ENCODE data around the gene UMOD. TPM values are rescaled to one million over a fixed set of nuclear protein-coding genes. Genes with fewer than 3 reads are reported as not detected.

UMOD gene
- total and polyA plus RNA-seq, 7 donors, result not detected

GRCh38 chr16:20291208-20292206 lies 61.0 kb downstream of the UMOD start:
- no peak for DNase-seq
- Histone ChIP-seq H3K9me3 (no peaks in the 10 kb centered on the region), H3K4me3 (no peak overlapping the region), H3K27me3 (peaks cover 0 to 16% (median 0%) of the 10 kb centered on the region in 3 donors), H3K27ac (no peak overlapping the region), H3K36me3 (no peaks in the 10 kb centered on the region), H3K4me1 (no peaks in the 10 kb centered on the region)
- 45 to 61% methylated on average over 16 of the region's 16 CpGs for WGBS, 2 donors
- no peak for TF ChIP-seq EP300 (IDR thresholded peaks at IDR 0.05)
- TF ChIP-seq POLR2A (IDR thresholded peaks at IDR 0.05), result no peak
- no peak for TF ChIP-seq CTCF (IDR thresholded peaks at IDR 0.05)
- TF ChIP-seq POLR2AphosphoS5 (IDR thresholded peaks at IDR 0.05), result no peak
- intact Hi-C loops (cut with DNase I), result no loop called here

GRCh38 chr16:20289571-20289970 lies 62.9 kb downstream of the UMOD start:
- TF ChIP-seq POLR2A (IDR thresholded peaks at IDR 0.05) (no peak), CTCF (IDR thresholded peaks at IDR 0.05) (no peak), POLR2AphosphoS5 (IDR thresholded peaks at IDR 0.05) (no peak), EP300 (IDR thresholded peaks at IDR 0.05) (no peak)
- intact Hi-C loops (cut with DNase I), result no loop called here
- WGBS, 2 donors, result 79 to 85% methylated on average over 3 of the region's 3 CpGs

GRCh38 chr16:20285993-20286499 lies 66.5 kb downstream of the UMOD start:
- DNase-seq, result no peak
- Histone ChIP-seq H3K4me1 (no peaks in the 10 kb centered on the region), H3K27ac (no peak overlapping the region), H3K4me3 (no peak overlapping the region), H3K27me3 (peaks cover 0 to 3% (median 0%) of the 10 kb centered on the region in 3 donors), H3K9me3 (no peaks in the 10 kb centered on the region), H3K36me3 (no peaks in the 10 kb centered on the region)
- 46 to 61% methylated on average over 6 of the region's 6 CpGs for WGBS, 2 donors
- TF ChIP-seq CTCF (IDR thresholded peaks at IDR 0.05) (no peak), EP300 (IDR thresholded peaks at IDR 0.05) (no peak), POLR2A (IDR thresholded peaks at IDR 0.05) (no peak), POLR2AphosphoS5 (IDR thresholded peaks at IDR 0.05) (no peak)
- intact Hi-C loops (cut with DNase I), result no loop called here

More at GRCh38 chr16:20289571-20289970, 62.9 kb downstream of the UMOD start:
- DNase-seq, result no peak
- H3K27ac ChIP-seq, result no peak overlapping the region
- no peaks in the 10 kb centered on the region for H3K4me1 ChIP-seq
- H3K9me3 ChIP-seq, result no peaks in the 10 kb centered on the region
- H3K4me3 ChIP-seq, result no peak overlapping the region
- peaks cover 0 to 16% (median 0%) of the 10 kb centered on the region in 3 donors for H3K27me3 ChIP-seq
- no peaks in the 10 kb centered on the region for H3K36me3 ChIP-seq

Other genes with a start within 250 kb of the UMOD start
- gene GP2, start 25.2 kb downstream of the UMOD start, total RNA-seq, result not detected
- 10 to 100 TPM in 1 of 3 donors, 1 to 10 TPM in 2; 1.0 to 12.0 (median 3.5) TPM for gene GP2, start 25.2 kb downstream of the UMOD start, polyA plus RNA-seq
- gene PDILT, start 52.0 kb upstream of the UMOD start, total RNA-seq, result not detected
- gene PDILT, start 52.0 kb upstream of the UMOD start, polyA plus RNA-seq, result not detected
- 10 to 100 TPM in 1 of 4 donors, 1 to 10 TPM in 3; 2.8 to 11.4 (median 4.0) TPM for gene ACSM5, start 56.8 kb upstream of the UMOD start, total RNA-seq
- gene ACSM5, start 56.8 kb upstream of the UMOD start, polyA plus RNA-seq, result 1 to 10 TPM in 2 of 3 donors, under 1 TPM in 1; 0.69 to 4.2 (median 1.3) TPM
- under 1 TPM in 1 of 4 donors, not detected in 3; 0.49 TPM for gene ACSM2A, start 98.8 kb upstream of the UMOD start, total RNA-seq
- gene ACSM2A, start 98.8 kb upstream of the UMOD start, polyA plus RNA-seq, result 1 to 10 TPM in 1 of 3 donors, under 1 TPM in 1, not detected in 1; 0.06 to 1.2 TPM
- gene ACSM2B, start 223.7 kb upstream of the UMOD start, total RNA-seq, result under 1 TPM in 1 of 4 donors, not detected in 3; 0.14 TPM
- under 1 TPM in 1 of 3 donors, not detected in 2; 0.03 TPM for gene ACSM2B, start 223.7 kb upstream of the UMOD start, polyA plus RNA-seq